AG04450 (cell line): ENCODE measurements around the gene TLE2. TPM values are rescaled to one million over a fixed set of nuclear protein-coding genes. Genes with fewer than 3 reads are reported as not detected.

Experiments
- CTCF ChIA-PET: fragments of 300-600, 350-600 bp; formaldehyde crosslinking; extraction: SDS; loops from one replicate; lab custom pipeline; 2022; ENCODE audit warnings: antibody characterized with exemption, inconsistent platforms; lab: Charles Lee
- POLR2A ChIA-PET: fragments of 350-600 bp; formaldehyde crosslinking; extraction: SDS; loops from one replicate; lab custom pipeline; 2021; ENCODE audit warnings: antibody characterized with exemption, inconsistent platforms; lab: Yijun Ruan, JAX
- DNase-seq: peaks from one replicate; pipeline ENCODE4 v3.0.0-alpha.2; 2011; ENCODE audit warnings: low read depth, low spot score
- H3K27ac ChIP-seq: one replicate; pipeline ENCODE4 v1.5.1; 2012; ENCODE audit warnings: low read depth, low read length, control low read depth
- H3K27me3 ChIP-seq: one replicate; pipeline ENCODE4 v1.6.0; 2012; ENCODE audit warnings: low read length; ENCODE audit not compliant: control insufficient read depth, insufficient read depth
- H3K4me3 ChIP-seq: 2 replicates; pipeline ENCODE4 v1.5.1; 2011; ENCODE audit warnings: mild to moderate bottlenecking, low read depth, low read length, control low read depth
- H3K9me3 ChIP-seq: 2 replicates; pipeline ENCODE4 v1.5.1; 2012; ENCODE audit warnings: low read length; ENCODE audit not compliant: control insufficient read depth, insufficient read depth
- CTCF ChIP-seq: IDR thresholded peaks from 2 replicates; pipeline ENCODE4 v1.5.1; 2011; ENCODE audit warnings: low read depth, low read length, control low read depth, inconsistent platforms
- polyA plus RNA-seq: library from polyadenylated mRNA; depleted of rRNA; stranded (reverse); fragments of >200 nt; gene quantifications from 2 replicates; pipeline ENCODE4 v1.2.3, GENCODE V29; 2011; rRNA removed

TLE2 gene
- polyA plus RNA-seq, 1 experiment, result 0.47 TPM

GRCh38 chr19:2949939-2950285 is 79.2 kb downstream of the TLE2 start:
- POLR2A ChIA-PET, result interaction anchor here (0.6 to 1.5 kb wide), 11 partner anchors 26 to 477 kb away, joined by 3 to 13 read pairs (median 3); partner anchors contain the start of genes GADD45B and ZNF57
- no peak for DNase-seq
- CTCF ChIA-PET, result interaction anchor here (0.6 to 2.9 kb wide), 27 partner anchors 10 to 356 kb away, joined by 3 to 50 read pairs (median 6); no protein-coding TSS in a partner anchor

More at GRCh38 chr19:2949939-2950285, 79.2 kb downstream of the TLE2 start:
- no peak for TF ChIP-seq CTCF
- H3K9me3 ChIP-seq, result no peaks in the 10 kb centered on the region; the same call in 1 of the 2 replicates
- H3K27me3 ChIP-seq, result no peaks in the 10 kb centered on the region
- peak overlapping the region; percentile 88 for H3K4me3 ChIP-seq
- H3K27ac ChIP-seq, result peak overlapping the region; percentile 73

Other genes with a start within 250 kb of the TLE2 start
- gene SGTA, start 246.0 kb downstream of the TLE2 start, polyA plus RNA-seq, result 44.0 and 56.5 TPM in 2 replicates
- 35.4 and 45.6 TPM in 2 replicates for gene THOP1, start 243.8 kb downstream of the TLE2 start, polyA plus RNA-seq
- gene ZNF554, start 209.4 kb downstream of the TLE2 start, polyA plus RNA-seq, result 1.8 and 2.0 TPM in 2 replicates
- gene ZNF555, start 187.8 kb downstream of the TLE2 start, polyA plus RNA-seq, result 6.2 and 7.1 TPM in 2 replicates
- gene ZNF556, start 161.9 kb downstream of the TLE2 start, polyA plus RNA-seq, result not detected in 2 replicates
- 2.3 and 2.4 TPM in 2 replicates for gene ZNF57, start 128.4 kb downstream of the TLE2 start, polyA plus RNA-seq
- 3.6 TPM in 2 replicates for gene ZNF77, start 84.3 kb downstream of the TLE2 start, polyA plus RNA-seq
- gene TLE6, start 51.7 kb downstream of the TLE2 start, polyA plus RNA-seq, result 0.51 and 0.72 TPM in 2 replicates
- 317 and 392 TPM in 2 replicates for gene TLE5, start 33.2 kb upstream of the TLE2 start, polyA plus RNA-seq
- 8.9 and 17.2 TPM in 2 replicates for gene GNA11, start 65.1 kb upstream of the TLE2 start, polyA plus RNA-seq
- gene GNA15, start 106.8 kb upstream of the TLE2 start, polyA plus RNA-seq, result not detected in 2 replicates
- not detected in 2 replicates for gene S1PR4, start 149.5 kb upstream of the TLE2 start, polyA plus RNA-seq
- 27.1 and 40.3 TPM in 2 replicates for gene NCLN, start 156.7 kb upstream of the TLE2 start, polyA plus RNA-seq
- not detected in 2 replicates for gene CELF5, start 195.4 kb upstream of the TLE2 start, polyA plus RNA-seq